SK-N-SH (cell line): Measurements from ENCODE around the gene TAF11L8. TPM values are rescaled to one million over a fixed set of nuclear protein-coding genes. Genes with fewer than 3 reads are reported as not detected.
"Not testable (repeated sequence)": the region's sequence is repeated elsewhere in the genome, so short reads cannot be mapped to it uniquely, and the experiment has no call there.

Source experiments
- CTCF ChIA-PET: fragments of 300-600, 350-600 bp; formaldehyde crosslinking; extraction: SDS; loops from one replicate; lab custom pipeline; 2021; lab: Yijun Ruan, JAX
- POLR2A ChIA-PET: fragments of 350-600 bp; sonication (Branson Sonifier 250); formaldehyde crosslinking; extraction: SDS; loops from one replicate; lab custom pipeline; 2020; ENCODE audit warnings: antibody characterized with exemption, inconsistent platforms; lab: Yijun Ruan, JAX
- DNase-seq: peaks from one replicate; pipeline ENCODE4 v3.0.0; 2012
- H2AFZ ChIP-seq: fragments of 200-600 bp; sonication (generic); 2 replicates; pipeline ENCODE4 v1.8.1; 2016; ENCODE audit warnings: antibody characterized with exemption, mild to moderate bottlenecking, low read depth
- H3F3A ChIP-seq: fragments of 200-600 bp; sonication (generic); replicated peaks from 2 replicates; pipeline ENCODE3; 2016; ENCODE audit warnings: antibody characterized with exemption, mild to moderate bottlenecking; ENCODE audit not compliant: insufficient read depth
- H3K27ac ChIP-seq, 2 experiments: fragments of 200-500 bp in 1 of 2; fragments of 200-600 bp in 1 of 2; sonication (Bioruptor generic) in 1 of 2; sonication (generic), shearing (Covaris generic) in 1 of 2; 2 replicates each; pipeline versions ENCODE4 v1.5.1 to v1.6.1; 2014 to 2016; ENCODE audit warnings: low read depth in 2 of 2, inconsistent platforms in 1 of 2, low read length in 1 of 2, mild to moderate bottlenecking in 1 of 2, mixed read lengths in 1 of 2
- H3K27me3 ChIP-seq: fragments of 200-600 bp; sonication (generic), shearing (Covaris generic); 2 replicates; pipeline ENCODE4 v1.6.1; 2016; ENCODE audit warnings: mixed run types; ENCODE audit not compliant: insufficient read depth
- H3K36me3 ChIP-seq, 2 experiments: fragments of 200-500 bp in 1 of 2; fragments of 200-600 bp in 1 of 2; sonication (Bioruptor generic) in 1 of 2; sonication (generic) in 1 of 2; replicated peaks in 1 of 2; 2 replicates each; pipeline versions ENCODE3 to v1.5.1; 2014 to 2016; ENCODE audit warnings: low read length in 1 of 2, mild to moderate bottlenecking in 1 of 2; ENCODE audit not compliant: insufficient read depth in 2 of 2, control insufficient read depth in 1 of 2
- H3K4me1 ChIP-seq, 2 experiments: fragments of 200-500 bp in 1 of 2; fragments of 200-600 bp in 1 of 2; sonication (Bioruptor generic) in 1 of 2; sonication (generic), shearing (Covaris generic) in 1 of 2; 2 replicates each; pipeline versions ENCODE4 v1.5.1 to v1.6.1; 2014 to 2016; ENCODE audit warnings: low read depth in 1 of 2, low read length in 1 of 2, mixed run types in 1 of 2; ENCODE audit not compliant: insufficient read depth in 2 of 2, control insufficient read depth in 1 of 2
- H3K4me2 ChIP-seq: fragments of 200-600 bp; sonication (generic), shearing (Covaris generic); 2 replicates; pipeline ENCODE4 v1.6.1; 2017; ENCODE audit warnings: mixed run types
- H3K4me3 ChIP-seq, 2 experiments: fragments of 200-500 bp in 1 of 2; fragments of 200-600 bp in 1 of 2; sonication (Bioruptor generic) in 1 of 2; sonication (generic), shearing (Covaris generic) in 1 of 2; 2 replicates each; pipeline versions ENCODE4 v1.5.1 to v1.8.1; 2014 to 2016; ENCODE audit warnings: low read depth in 2 of 2, inconsistent platforms in 1 of 2, low read length in 1 of 2, mild to moderate bottlenecking in 1 of 2, mixed read lengths in 1 of 2, moderate library complexity in 1 of 2
- H3K79me2 ChIP-seq: fragments of 200-600 bp; sonication (generic); 2 replicates; pipeline ENCODE4 v1.8.1; 2017; ENCODE audit warnings: mild to moderate bottlenecking; ENCODE audit not compliant: insufficient read depth
- H3K9ac ChIP-seq: fragments of 200-600 bp; sonication (generic); 2 replicates; pipeline ENCODE4 v1.6.1; 2017; ENCODE audit warnings: mixed run types
- H3K9me2 ChIP-seq: fragments of 200-600 bp; sonication (generic); 2 replicates; pipeline ENCODE4 v1.6.1; 2017; ENCODE audit warnings: mixed run types
- H3K9me3 ChIP-seq: fragments of 200-600 bp; sonication (generic); 2 replicates; pipeline ENCODE4 v1.6.1; 2017; ENCODE audit warnings: mixed run types, mild to moderate bottlenecking, moderate library complexity
- H4K20me1 ChIP-seq: fragments of 200-600 bp; sonication (generic); 2 replicates; pipeline ENCODE4 v1.6.1; 2017; ENCODE audit warnings: mild to moderate bottlenecking, mixed run types; ENCODE audit not compliant: insufficient read depth
- REST ChIP-seq: IDR thresholded peaks from 2 replicates; pipeline ENCODE4 v1.6.1; 2012; ENCODE audit warnings: mild to moderate bottlenecking, low read depth, low read length, moderate library complexity
- WGBS: methylation state at CpG from one replicate; pipeline ENCODE4 v1.1.6; 2017; ENCODE audit warnings: low lambda C conversion rate; 5-methylcytosine and 5-hydroxymethylcytosine counted together
- polyA plus RNA-seq, 3 experiments: library from polyadenylated mRNA; depleted of rRNA; stranded (reverse); fragments of >200 nt; gene quantifications; 2 replicates each; pipeline ENCODE4 v1.2.3, GENCODE V29; 2012

The TAF11L8 gene
- polyA plus RNA-seq, 1 of the 3 experiments (the other 2 are of a cell fraction): not detected

GRCh38 chr5:17614872-17615605 lies 24.3 kb upstream of the TAF11L8 start:
- no peaks in the 10 kb centered on the region for H3K27me3 ChIP-seq
- H3F3A ChIP-seq: no peaks in the 10 kb centered on the region
- no peak overlapping the region for H3K9ac ChIP-seq
- POLR2A ChIA-PET: no interaction called here
- no peak for TF ChIP-seq REST
- H3K9me2 ChIP-seq: no peaks in the 10 kb centered on the region
- CTCF ChIA-PET: interaction anchor here (0.6 kb wide), 1 partner anchor 205 kb away, joined by 3 read pairs; no protein-coding TSS in a partner anchor
- 10% methylated on average over 7 of the region's 17 CpGs for WGBS
- no peak overlapping the region for H3K4me3 ChIP-seq
- H4K20me1 ChIP-seq: no peaks in the 10 kb centered on the region
- H2AFZ ChIP-seq: no peak overlapping the region
- no peaks in the 10 kb centered on the region for H3K4me1 ChIP-seq
- H3K27ac ChIP-seq: no peak overlapping the region
- no peak overlapping the region for H3K4me2 ChIP-seq
- no peaks in the 10 kb centered on the region for H3K36me3 ChIP-seq
- H3K9me3 ChIP-seq: no peaks in the 10 kb centered on the region
- no peak for DNase-seq
- no peaks in the 10 kb centered on the region for H3K79me2 ChIP-seq

- DNase-seq, CTCF ChIA-PET, H3K4me1 ChIP-seq, H3K27me3 ChIP-seq, H4K20me1 ChIP-seq, H3K27ac ChIP-seq, POLR2A ChIA-PET, H3K4me2 ChIP-seq, H3K79me2 ChIP-seq, H3K36me3 ChIP-seq, H2AFZ ChIP-seq, H3K9ac ChIP-seq, H3K4me3 ChIP-seq, H3F3A ChIP-seq, H3K9me3 ChIP-seq, H3K9me2 ChIP-seq: not testable (repeated sequence)
- WGBS: 25% methylated on average over 2 of the region's 2 CpGs
Observed at GRCh38 chr5:17610092-17610491, 19.3 kb upstream of the TAF11L8 start, which contains the start of gene TAF11L12. Gene TAF11L12 (plus strand): TSS chr5:17610392.

- H3K27ac ChIP-seq, H3K9me2 ChIP-seq, H3K4me2 ChIP-seq, H3K9ac ChIP-seq, H2AFZ ChIP-seq, POLR2A ChIA-PET, H3K79me2 ChIP-seq, H4K20me1 ChIP-seq, DNase-seq, H3K9me3 ChIP-seq, H3K27me3 ChIP-seq, H3K4me3 ChIP-seq, H3K36me3 ChIP-seq, H3K4me1 ChIP-seq, H3F3A ChIP-seq: not testable (repeated sequence)
- CTCF ChIA-PET: interaction anchor here (1.8 kb wide), 1 partner anchor 391 kb away, joined by 4 read pairs; no protein-coding TSS in a partner anchor
- 29% methylated on average over 4 of the region's 4 CpGs for WGBS
Observed at GRCh38 chr5:17607461-17607860, 16.7 kb upstream of the TAF11L8 start.
